Left lung (tissue), 10 donors: ENCODE data around the gene ABRACL. TPM values are rescaled to one million over a fixed set of nuclear protein-coding genes. Genes with fewer than 3 reads are reported as not detected.
A peak's percentile ranks its signal among the peaks of the same experiment; 100 is the strongest.

Experiments
- ATAC-seq: fragments of 200-7000 bp; cut with Tn5 transposase; one replicate; pipeline ENCODE4 v1.9.1; 2020; ENCODE audit warnings: moderate library complexity
- DNase-seq, 4 donors: peaks; one replicate each; pipeline ENCODE4 v3.0.0-alpha.2; 2013 to 2020
- H3K27ac ChIP-seq, 2 donors: fragments of 200-600 bp; sonication (generic) in 1 of 2; one replicate each; pipeline versions ENCODE4 v1.5.0 to v1.8.0; 2020 to 2021
- H3K27me3 ChIP-seq, 2 donors: fragments of 200-600 bp; sonication (generic) in 1 of 2; one replicate each; pipeline versions ENCODE4 v1.5.0 to v1.8.0; 2020 to 2021
- H3K36me3 ChIP-seq, 2 donors: fragments of 200-600 bp; sonication (generic) in 1 of 2; one replicate each; pipeline versions ENCODE4 v1.5.0 to v1.8.0; 2020 to 2021
- H3K4me1 ChIP-seq, 2 donors: fragments of 200-600 bp; one replicate each; pipeline ENCODE4 v1.8.0; 2021
- H3K4me3 ChIP-seq, 2 donors: fragments of 200-600 bp; sonication (generic) in 1 of 2; one replicate each; pipeline versions ENCODE4 v1.5.0 to v1.8.0; 2020 to 2021; ENCODE audit warnings: mild to moderate bottlenecking in 1 of 2
- H3K9me3 ChIP-seq, 2 donors: fragments of 200-600 bp; sonication (generic) in 1 of 2; one replicate each; pipeline versions ENCODE4 v1.5.0 to v1.8.0; 2020 to 2021
- CTCF ChIP-seq, 2 donors: fragments of 200-600 bp; sonication (generic) in 1 of 2; IDR thresholded peaks; one replicate each; pipeline versions ENCODE4 v1.5.0 to v1.8.0; 2021; ENCODE audit warnings: antibody characterized with exemption in 2 of 2
- intact Hi-C, 2 donors: fragments of 100-400 bp; cut with DNase I; formaldehyde crosslinking; loops; one replicate each; pipeline versions ENCODE4 v1.11.2 to v1.14.2; 2022
- polyA plus RNA-seq, 6 donors: library from polyadenylated mRNA; unstranded; fragments of 120-200 nt; gene quantifications; one replicate each; pipeline ENCODE4 v1.2.1, GENCODE V29; 2013; ENCODE audit not compliant: insufficient read length in 6 of 6
- total RNA-seq, 2 donors: library from RNA; stranded (reverse); fragmentation: NEBNext Ultra II Directional; extraction: Animal tissue kit (Norgen Biotek cat#: 25700); gene quantifications; one replicate each; pipeline ENCODE4 v1.2.1, GENCODE V29; 2021
- donor health status: DM: no; HTN: yes; CAD: no.
- donor health status: DM: no; HTN: no; CAD: no.

ABRACL gene
- total and polyA plus RNA-seq, 8 donors, result 26.0 to 40.2 (median 30.2) TPM

GRCh38 chr6:138981416-138981815, 47.1 kb upstream of the ABRACL start:
- peaks cover 11 to 76% of the 10 kb centered on the region in 2 donors for H3K4me1 ChIP-seq
- no peak overlapping the region for H3K27ac ChIP-seq
- no peaks in the 10 kb centered on the region for H3K27me3 ChIP-seq
- ATAC-seq (no peak), DNase-seq (no peak)
- H3K9me3 ChIP-seq, result no peaks in the 10 kb centered on the region
- no peaks in the 10 kb centered on the region for H3K36me3 ChIP-seq
- no peak overlapping the region for H3K4me3 ChIP-seq
- no peak for TF ChIP-seq CTCF (IDR thresholded peaks at IDR 0.05)
- intact Hi-C loops, result no loop called here

GRCh38 chr6:138986578-138986977, 42.0 kb upstream of the ABRACL start:
- Histone ChIP-seq H3K4me3 (peak overlapping the region; percentile 76 to 96), H3K4me1 (peaks cover 16 to 58% of the 10 kb centered on the region in 2 donors), H3K27ac (peak overlapping the region in 1 of 2 donors; percentile 93), H3K9me3 (no peaks in the 10 kb centered on the region), H3K36me3 (no peaks in the 10 kb centered on the region), H3K27me3 (no peaks in the 10 kb centered on the region)
- no peak for TF ChIP-seq CTCF (IDR thresholded peaks at IDR 0.05)
- peak in 1 of 4 donors; percentile 9 for DNase-seq
- intact Hi-C loops, result loop anchor here in 1 of 2 donors (5.0 kb wide), 1 partner anchor 164 kb away; no protein-coding TSS in a partner anchor
- ATAC-seq, result no peak

- intact Hi-C loops, result loop anchor here in 1 of 2 donors (5.0 kb wide), 1 partner anchor 165 kb away; no protein-coding TSS in a partner anchor
- Histone ChIP-seq H3K36me3 (no peaks in the 10 kb centered on the region), H3K9me3 (no peaks in the 10 kb centered on the region), H3K27ac (peak overlapping the region; percentile 88 to 93), H3K27me3 (no peaks in the 10 kb centered on the region), H3K4me1 (peaks cover 15 to 52% of the 10 kb centered on the region in 2 donors), H3K4me3 (peak overlapping the region; percentile 76 to 96)
- ATAC-seq (peak; percentile 12), DNase-seq (peak in 2 of 4 donors; percentile 25 to 87)
- TF ChIP-seq CTCF (IDR thresholded peaks at IDR 0.05), result no peak
These were observed 41.4 kb upstream of the ABRACL start for GRCh38 chr6:138987080-138987642.

GRCh38 chr6:138987643-138988468, 40.7 kb upstream of the ABRACL start, which contains the start of gene REPS1:
TSS of gene REPS1 (minus strand) at chr6:138988253. CDS start at chr6:138987682, 571 bp downstream.
- Histone ChIP-seq H3K27me3 (no peaks in the 10 kb centered on the region), H3K27ac (peak within 1 kb of the TSS; percentile 88 to 93), H3K9me3 (no peaks in the 10 kb centered on the region), H3K4me1 (peaks cover 10 to 45% of the 10 kb centered on the region in 2 donors), H3K4me3 (peak within 1 kb of the TSS; percentile 76 to 96), H3K36me3 (no peaks in the 10 kb centered on the region)
- intact Hi-C loops, result loop anchor here in 1 of 2 donors (5.0 kb wide), 1 partner anchor 166 kb away; no protein-coding TSS in a partner anchor
- peak; percentile 87 to 99 (median 94) for DNase-seq
- peak; percentile 97 to 99 for TF ChIP-seq CTCF (IDR thresholded peaks at IDR 0.05)
- peak; percentile 97 for ATAC-seq

- no peaks in the 10 kb centered on the region for H3K36me3 ChIP-seq
- TF ChIP-seq CTCF (IDR thresholded peaks at IDR 0.05), result peak in 1 of 2 donors; percentile 58
- intact Hi-C loops, result loop anchor here in 1 of 2 donors (5.0 kb wide), 1 partner anchor 166 kb away; no protein-coding TSS in a partner anchor
These were observed 40.1 kb upstream of the ABRACL start for GRCh38 chr6:138988469-138988834.

More at GRCh38 chr6:138988469-138988834, 40.1 kb upstream of the ABRACL start:
- Histone ChIP-seq H3K9me3 (no peaks in the 10 kb centered on the region), H3K4me1 (peaks cover 10 to 39% of the 10 kb centered on the region in 2 donors), H3K27me3 (no peaks in the 10 kb centered on the region), H3K4me3 (peak overlapping the region; percentile 76 to 96), H3K27ac (peak overlapping the region; percentile 88 to 93)
- peak; percentile 2 for ATAC-seq
- DNase-seq, result no peak
